Thoracic aorta (tissue), 2 donors: ENCODE data around the gene OPRD1. TPM values are rescaled to one million over a fixed set of nuclear protein-coding genes. Genes with fewer than 3 reads are reported as not detected.
"Not testable (repeated sequence)": the region's sequence is repeated elsewhere in the genome, so short reads cannot be mapped to it uniquely, and the experiment has no call there.

ENCODE experiments used
- ATAC-seq: fragments of 150-250 bp; one replicate; pipeline ENCODE4 v1.8.0; 2017; ENCODE audit warnings: low read depth; ENCODE audit not compliant: insufficient number of reproducible peaks, low FRiP score
- DNase-seq: peaks from one replicate; pipeline ENCODE4 v3.0.0-alpha.2; 2020; ENCODE audit warnings: low spot score
- H3K27ac ChIP-seq, 2 donors: fragments of 200-600 bp; sonication (generic); 1 replicate in 1 of 2; 2 replicates in 1 of 2; pipeline ENCODE4 v1.5.1; 2016; ENCODE audit warnings: mild to moderate bottlenecking in 2 of 2, moderate library complexity in 2 of 2
- H3K27me3 ChIP-seq: fragments of 200-600 bp; sonication (generic); replicated peaks from 2 replicates; pipeline ENCODE4 v1.6.0; 2016; ENCODE audit warnings: mild to moderate bottlenecking; ENCODE audit not compliant: insufficient read depth
- H3K36me3 ChIP-seq: fragments of 200-600 bp; sonication (generic); one replicate; pipeline ENCODE4 v1.5.1; 2016
- H3K4me1 ChIP-seq, 2 donors: fragments of 200-600 bp; sonication (generic); 1 replicate in 1 of 2; 2 replicates in 1 of 2; pipeline versions ENCODE4 v1.5.1 to v1.6.0; 2016; ENCODE audit warnings: low read depth in 2 of 2, mild to moderate bottlenecking in 1 of 2; ENCODE audit not compliant: control insufficient read depth in 1 of 2
- H3K4me3 ChIP-seq: fragments of 200-600 bp; sonication (generic); 2 replicates; pipeline ENCODE4 v1.5.1; 2016; ENCODE audit warnings: mild to moderate bottlenecking
- H3K9me3 ChIP-seq: fragments of 200-600 bp; sonication (generic); 2 replicates; pipeline ENCODE4 v1.5.1; 2016
- total RNA-seq, 2 donors: library from RNA; depleted of rRNA; stranded (reverse); fragments of >200 nt; gene quantifications; one replicate each; pipeline versions ENCODE4 v1.1.0 to v1.2.3, GENCODE V29; 2016
- TF ChIP-seq, protein P1 (sequence below): fragments of 200-600 bp; sonication (generic); IDR thresholded peaks from one replicate; pipeline ENCODE4 v1.5.1; 2019; ENCODE audit warnings: antibody characterized with exemption

OPRD1 gene
- total RNA-seq, 2 donors from 2014 or later: not detected

DNA sequence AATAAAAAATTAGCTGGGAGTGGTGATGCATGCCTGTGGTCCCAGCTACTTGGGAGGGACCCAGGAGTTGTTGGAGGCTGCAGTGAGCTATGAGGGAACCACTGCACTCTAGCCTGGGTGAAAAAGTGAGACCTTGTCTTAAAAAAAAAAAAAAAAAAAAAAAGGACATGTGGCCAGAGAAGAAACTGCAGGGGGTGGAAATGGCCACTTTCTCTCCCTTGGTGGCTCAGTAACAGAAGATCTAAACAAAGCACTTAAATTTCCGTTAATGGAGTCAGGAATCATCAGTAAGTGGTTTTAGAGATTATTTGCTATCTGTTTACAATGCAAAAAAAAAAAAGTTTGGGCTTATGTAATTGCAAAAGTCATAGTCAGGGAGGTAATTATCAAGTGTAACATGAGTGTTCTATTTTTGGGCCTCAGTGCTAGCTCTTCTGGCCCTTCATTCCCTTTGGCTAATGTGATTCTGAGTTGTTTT is 19.3 kb upstream of the OPRD1 start:
- H3K9me3 ChIP-seq: no peaks in the 10 kb centered on the region
- DNase-seq: no peak
- H3K27me3 ChIP-seq: no peaks in the 10 kb centered on the region
- H3K27ac ChIP-seq: no peak overlapping the region
- TF ChIP-seq, protein P1, sequence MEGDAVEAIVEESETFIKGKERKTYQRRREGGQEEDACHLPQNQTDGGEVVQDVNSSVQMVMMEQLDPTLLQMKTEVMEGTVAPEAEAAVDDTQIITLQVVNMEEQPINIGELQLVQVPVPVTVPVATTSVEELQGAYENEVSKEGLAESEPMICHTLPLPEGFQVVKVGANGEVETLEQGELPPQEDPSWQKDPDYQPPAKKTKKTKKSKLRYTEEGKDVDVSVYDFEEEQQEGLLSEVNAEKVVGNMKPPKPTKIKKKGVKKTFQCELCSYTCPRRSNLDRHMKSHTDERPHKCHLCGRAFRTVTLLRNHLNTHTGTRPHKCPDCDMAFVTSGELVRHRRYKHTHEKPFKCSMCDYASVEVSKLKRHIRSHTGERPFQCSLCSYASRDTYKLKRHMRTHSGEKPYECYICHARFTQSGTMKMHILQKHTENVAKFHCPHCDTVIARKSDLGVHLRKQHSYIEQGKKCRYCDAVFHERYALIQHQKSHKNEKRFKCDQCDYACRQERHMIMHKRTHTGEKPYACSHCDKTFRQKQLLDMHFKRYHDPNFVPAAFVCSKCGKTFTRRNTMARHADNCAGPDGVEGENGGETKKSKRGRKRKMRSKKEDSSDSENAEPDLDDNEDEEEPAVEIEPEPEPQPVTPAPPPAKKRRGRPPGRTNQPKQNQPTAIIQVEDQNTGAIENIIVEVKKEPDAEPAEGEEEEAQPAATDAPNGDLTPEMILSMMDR: no peak
- H3K36me3 ChIP-seq: no peaks in the 10 kb centered on the region
- no peak overlapping the region for H3K4me3 ChIP-seq
- no peak for ATAC-seq
- no peaks in the 10 kb centered on the region for H3K4me1 ChIP-seq

DNA sequence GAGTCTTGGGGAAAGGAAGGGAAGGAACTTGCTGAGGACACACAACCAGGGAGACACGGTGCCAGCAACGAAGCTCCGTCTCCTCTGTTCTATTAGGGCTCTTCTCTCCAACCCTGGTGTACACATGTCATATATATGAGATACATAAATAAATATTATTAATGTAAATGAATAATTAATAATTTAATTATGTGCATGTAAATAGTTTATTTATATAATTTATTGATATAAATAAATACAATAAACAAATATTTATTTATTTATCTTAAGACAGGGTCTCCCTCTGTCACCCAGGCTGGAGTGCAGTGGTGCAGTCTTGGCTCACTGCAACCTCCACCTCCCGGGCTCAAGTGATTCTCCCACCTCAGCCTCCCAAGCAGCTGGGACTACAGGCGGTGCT is 17.4 kb upstream of the OPRD1 start:
- not testable (repeated sequence) for H3K36me3 ChIP-seq, ATAC-seq, H3K4me1 ChIP-seq, H3K4me3 ChIP-seq, H3K27me3 ChIP-seq, H3K27ac ChIP-seq, DNase-seq, H3K9me3 ChIP-seq

DNA sequence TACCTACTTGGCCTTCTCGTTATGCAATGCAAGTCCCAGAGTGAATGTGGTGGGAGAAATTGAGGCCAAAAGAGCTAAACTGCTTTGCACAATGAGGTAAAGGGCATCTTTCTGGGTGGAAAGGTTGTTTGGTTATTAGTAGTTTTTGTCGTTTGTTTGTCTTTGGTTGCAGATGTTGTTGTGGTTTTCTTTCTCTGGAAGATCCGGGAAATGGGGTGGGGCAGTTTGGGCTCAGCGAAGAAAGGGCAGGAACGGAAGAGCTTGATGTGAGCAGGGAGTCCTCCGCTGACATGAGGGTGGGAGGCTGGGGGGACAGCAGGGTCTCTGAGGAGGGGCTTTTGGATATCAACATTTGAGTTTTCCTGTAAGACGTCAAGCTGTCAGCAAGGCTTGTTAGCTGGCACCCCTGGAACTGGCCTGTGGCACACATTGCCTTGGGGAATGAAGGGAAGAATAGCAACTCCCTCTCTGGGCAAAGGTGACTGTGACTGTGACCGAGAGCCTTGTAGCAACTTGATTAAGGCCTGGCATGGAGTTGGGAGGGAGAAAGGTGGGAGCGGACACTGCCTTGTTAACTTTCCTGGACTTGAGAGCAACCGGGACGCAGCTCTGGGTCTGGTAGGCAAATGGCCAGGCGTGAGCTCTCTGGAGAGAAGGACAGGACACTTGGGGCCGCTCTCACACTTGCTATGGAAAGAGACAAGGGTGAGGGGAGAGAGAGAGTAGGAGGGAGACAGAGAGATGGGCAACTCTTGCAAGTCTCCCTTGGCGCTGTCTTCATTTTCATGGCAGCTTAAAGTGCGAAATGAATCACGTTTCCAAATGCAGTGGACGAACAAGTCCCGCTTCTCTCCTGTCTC is 15.4 kb upstream of the OPRD1 start:
- Histone ChIP-seq H3K4me1 (no peaks in the 10 kb centered on the region), H3K4me3 (no peak overlapping the region), H3K27me3 (no peaks in the 10 kb centered on the region), H3K36me3 (no peaks in the 10 kb centered on the region), H3K9me3 (no peaks in the 10 kb centered on the region), H3K27ac (no peak overlapping the region)
- no peak for ATAC-seq
- DNase-seq: no peak
- TF ChIP-seq, protein P1: no peak

DNA sequence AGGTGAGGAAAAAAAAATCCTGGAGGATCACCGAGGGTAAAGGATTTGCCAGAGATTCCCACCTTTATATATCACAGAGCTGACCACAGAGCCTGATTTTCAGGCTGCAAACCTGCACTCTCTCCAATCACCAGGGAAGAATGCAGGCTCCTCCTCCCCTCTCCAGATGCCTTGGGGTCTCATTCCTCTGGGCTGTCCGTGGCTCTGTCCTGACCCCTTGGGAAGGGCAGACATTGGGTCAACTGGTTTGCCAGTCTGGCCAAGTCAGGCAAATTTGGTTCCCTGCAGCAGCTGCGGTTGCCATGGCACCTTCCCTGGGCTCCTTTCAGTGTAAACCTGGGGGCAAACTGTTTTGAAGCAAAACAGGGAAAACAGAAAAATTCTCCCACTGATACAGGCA is 11.6 kb upstream of the OPRD1 start:
- Histone ChIP-seq H3K4me1 (no peaks in the 10 kb centered on the region), H3K4me3 (no peak overlapping the region), H3K27me3 (no peaks in the 10 kb centered on the region), H3K27ac (no peak overlapping the region), H3K9me3 (no peaks in the 10 kb centered on the region), H3K36me3 (no peaks in the 10 kb centered on the region)
- no peak for ATAC-seq
- DNase-seq: no peak
- TF ChIP-seq, protein P1: no peak

DNA sequence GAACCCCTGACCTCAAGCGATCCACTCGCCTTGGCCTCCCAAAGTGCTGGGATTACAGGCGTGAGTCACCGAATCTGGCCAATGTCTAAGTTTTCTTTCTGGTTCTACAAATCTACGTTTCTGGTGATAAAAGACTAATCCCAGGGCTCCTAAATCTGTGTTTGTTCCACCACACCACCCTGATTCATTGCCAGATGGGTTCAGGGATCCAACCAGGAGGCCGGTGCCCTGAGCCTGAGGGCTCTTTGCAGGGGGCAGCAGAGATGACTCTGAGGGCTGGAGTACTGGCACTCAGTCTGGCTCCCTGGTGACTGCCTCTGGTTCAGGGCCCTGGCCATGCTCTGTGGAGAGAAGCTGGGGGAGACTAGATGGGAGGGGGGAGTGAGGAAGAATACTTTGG is 10.5 kb upstream of the OPRD1 start:
- Histone ChIP-seq H3K27me3 (no peaks in the 10 kb centered on the region), H3K4me1 (no peaks in the 10 kb centered on the region), H3K27ac (no peak overlapping the region), H3K4me3 (no peak overlapping the region), H3K9me3 (no peaks in the 10 kb centered on the region), H3K36me3 (no peaks in the 10 kb centered on the region)
- ATAC-seq (no peak), DNase-seq (no peak)
- TF ChIP-seq, protein P1: no peak
